Endothelial cell (in vitro differentiated cells): ENCODE results near the gene PLD4. TPM values are rescaled to one million over a fixed set of nuclear protein-coding genes. Genes with fewer than 3 reads are reported as not detected.

Source experiments
- DNase-seq: peaks from one replicate; pipeline ENCODE4 v3.0.0; 2021; ENCODE audit warnings: low spot score
- H3K27ac Mint-ChIP-seq: one replicate; pipeline ENCODE4 v1.8.0; 2021; ENCODE audit warnings: mixed read lengths, inconsistent platforms; ENCODE audit not compliant: unreplicated experiment
- H3K27me3 Mint-ChIP-seq: one replicate; pipeline ENCODE4 v1.8.0; 2021; ENCODE audit warnings: mild to moderate bottlenecking, moderate library complexity, mixed read lengths, inconsistent platforms; ENCODE audit not compliant: unreplicated experiment
- H3K36me3 Mint-ChIP-seq: one replicate; pipeline ENCODE4 v1.8.0; 2021; ENCODE audit warnings: mild to moderate bottlenecking, low read depth, mixed read lengths, inconsistent platforms; ENCODE audit not compliant: unreplicated experiment
- H3K4me1 Mint-ChIP-seq: one replicate; pipeline ENCODE4 v1.8.0; 2021; ENCODE audit warnings: mild to moderate bottlenecking, mixed read lengths, inconsistent platforms; ENCODE audit not compliant: unreplicated experiment
- H3K4me3 Mint-ChIP-seq: one replicate; pipeline ENCODE4 v1.8.0; 2021; ENCODE audit warnings: mild to moderate bottlenecking, mixed read lengths, inconsistent platforms; ENCODE audit not compliant: unreplicated experiment
- H3K9me3 Mint-ChIP-seq: one replicate; pipeline ENCODE4 v1.8.0; 2021; ENCODE audit warnings: mixed read lengths, inconsistent platforms; ENCODE audit not compliant: unreplicated experiment
- CTCF ChIP-seq: fragments of 200-600 bp; sonication (generic); IDR thresholded peaks from one replicate; pipeline ENCODE4 v1.5.0; 2021; ENCODE audit warnings: antibody characterized with exemption; ENCODE audit not compliant: unreplicated experiment
- total RNA-seq: library from RNA; stranded (reverse); fragmentation: NEBNext Ultra II Directional; extraction: Animal tissue kit (Norgen Biotek cat#: 25700); gene quantifications from one replicate; pipeline ENCODE4 v1.2.1, GENCODE V29; 2021; ENCODE audit not compliant: unreplicated experiment

PLD4 gene
- total RNA-seq, 1 donor from 2014 or later = 1.3 TPM

- DNase-seq = peak; percentile 85
- Mint-ChIP-seq H3K4me3 (peak within 1 kb of the TSS; percentile 90), H3K4me1 (peaks cover 12% of the 10 kb centered on the region), H3K27me3 (peaks cover 16% of the 10 kb centered on the region), H3K36me3 (peaks cover 5% of the 10 kb centered on the region), H3K27ac (no peak within 1 kb of the TSS), H3K9me3 (no peaks in the 10 kb centered on the region)
- no peak for TF ChIP-seq CTCF
Observed at GRCh38 chr14:104977681-104978653, 53.3 kb downstream of the PLD4 start, which contains the start of gene AHNAK2. AHNAK2 (minus strand) TSS chr14:104978374; CDS start chr14:104978237, 137 bp downstream.

GRCh38 chr14:104978746-104979691, 54.3 kb downstream of the PLD4 start:
- no peak for DNase-seq
- Mint-ChIP-seq H3K27ac (no peak overlapping the region), H3K4me1 (peaks cover 16% of the 10 kb centered on the region), H3K27me3 (peaks cover 22% of the 10 kb centered on the region), H3K36me3 (peaks cover 9% of the 10 kb centered on the region), H3K4me3 (peak overlapping the region; percentile 59), H3K9me3 (peaks cover 4% of the 10 kb centered on the region)
- TF ChIP-seq CTCF = no peak

- no peak for TF ChIP-seq CTCF
- H3K4me1 Mint-ChIP-seq = peaks cover 18% of the 10 kb centered on the region
- H3K9me3 Mint-ChIP-seq = peaks cover 4% of the 10 kb centered on the region
- peak overlapping the region; percentile 37 for H3K4me3 Mint-ChIP-seq
- H3K27ac Mint-ChIP-seq = no peak overlapping the region
- DNase-seq = no peak
- peaks cover 9% of the 10 kb centered on the region for H3K36me3 Mint-ChIP-seq
- H3K27me3 Mint-ChIP-seq = peaks cover 24% of the 10 kb centered on the region
Observed at GRCh38 chr14:104979758-104980610, 55.3 kb downstream of the PLD4 start.

GRCh38 chr14:104980611-104981531, 56.2 kb downstream of the PLD4 start:
- Mint-ChIP-seq H3K36me3 (peaks cover 9% of the 10 kb centered on the region), H3K27me3 (peaks cover 24% of the 10 kb centered on the region), H3K4me1 (peaks cover 18% of the 10 kb centered on the region), H3K4me3 (no peak overlapping the region), H3K27ac (no peak overlapping the region), H3K9me3 (peaks cover 4% of the 10 kb centered on the region)
- TF ChIP-seq CTCF = no peak
- DNase-seq = no peak
